Upper lobe of right lung (tissue), 1 donor: ENCODE results near the gene CFAP99. TPM values are rescaled to one million over a fixed set of nuclear protein-coding genes. Genes with fewer than 3 reads are reported as not detected.
"Not testable (repeated sequence)": the region's sequence is repeated elsewhere in the genome, so short reads cannot be mapped to it uniquely, and the experiment has no call there.

Source experiments
- ATAC-seq: fragments of 200-7000 bp; cut with Tn5 transposase; one replicate; pipeline ENCODE4 v1.9.1; 2020; ENCODE audit warnings: mild to moderate bottlenecking, moderate library complexity
- DNase-seq: peaks from one replicate; pipeline ENCODE4 v3.0.0-alpha.2; 2020
- H3K27ac ChIP-seq: fragments of 200-600 bp; one replicate; pipeline ENCODE4 v1.8.0; 2022
- H3K27me3 ChIP-seq: fragments of 200-600 bp; one replicate; pipeline ENCODE4 v1.8.0; 2022; ENCODE audit warnings: mild to moderate bottlenecking
- H3K36me3 ChIP-seq: fragments of 200-600 bp; one replicate; pipeline ENCODE4 v1.8.0; 2022
- H3K4me1 ChIP-seq: fragments of 200-600 bp; one replicate; pipeline ENCODE4 v1.8.0; 2022
- H3K4me3 ChIP-seq: fragments of 200-600 bp; one replicate; pipeline ENCODE4 v1.8.0; 2022; ENCODE audit warnings: mild to moderate bottlenecking
- H3K9me3 ChIP-seq: fragments of 200-600 bp; one replicate; pipeline ENCODE4 v1.8.0; 2022
- intact Hi-C: fragments of 100-400 bp; cut with DNase I; formaldehyde crosslinking; loops from one replicate; pipeline ENCODE4 v1.11.0; 2022
- total RNA-seq: library from RNA; stranded (reverse); fragmentation: NEBNext Ultra II Directional; extraction: Animal tissue kit (Norgen Biotek cat#: 25700); gene quantifications from one replicate; pipeline ENCODE4 v1.2.1, GENCODE V29; 2021
- TF ChIP-seq, protein P1 (sequence below): fragments of 200-600 bp; IDR thresholded peaks from one replicate; pipeline ENCODE4 v1.8.0; 2022; ENCODE audit warnings: antibody characterized with exemption
- donor health status: DM: no; HTN: yes; CAD: no; lungs with severe emphysema.

Gene CFAP99
- total RNA-seq, 1 donor from 2014 or later = not detected

GRCh38 chr4:2375427-2375826, 43.3 kb upstream of the CFAP99 start:
- no peaks in the 10 kb centered on the region for H3K27me3 ChIP-seq
- H3K4me1 ChIP-seq = no peaks in the 10 kb centered on the region
- H3K4me3 ChIP-seq = no peak overlapping the region
- H3K36me3 ChIP-seq = no peaks in the 10 kb centered on the region
- ATAC-seq = no peak
- no peaks in the 10 kb centered on the region for H3K9me3 ChIP-seq
- H3K27ac ChIP-seq = no peak overlapping the region
- intact Hi-C loops = no loop called here
- TF ChIP-seq, protein P1, sequence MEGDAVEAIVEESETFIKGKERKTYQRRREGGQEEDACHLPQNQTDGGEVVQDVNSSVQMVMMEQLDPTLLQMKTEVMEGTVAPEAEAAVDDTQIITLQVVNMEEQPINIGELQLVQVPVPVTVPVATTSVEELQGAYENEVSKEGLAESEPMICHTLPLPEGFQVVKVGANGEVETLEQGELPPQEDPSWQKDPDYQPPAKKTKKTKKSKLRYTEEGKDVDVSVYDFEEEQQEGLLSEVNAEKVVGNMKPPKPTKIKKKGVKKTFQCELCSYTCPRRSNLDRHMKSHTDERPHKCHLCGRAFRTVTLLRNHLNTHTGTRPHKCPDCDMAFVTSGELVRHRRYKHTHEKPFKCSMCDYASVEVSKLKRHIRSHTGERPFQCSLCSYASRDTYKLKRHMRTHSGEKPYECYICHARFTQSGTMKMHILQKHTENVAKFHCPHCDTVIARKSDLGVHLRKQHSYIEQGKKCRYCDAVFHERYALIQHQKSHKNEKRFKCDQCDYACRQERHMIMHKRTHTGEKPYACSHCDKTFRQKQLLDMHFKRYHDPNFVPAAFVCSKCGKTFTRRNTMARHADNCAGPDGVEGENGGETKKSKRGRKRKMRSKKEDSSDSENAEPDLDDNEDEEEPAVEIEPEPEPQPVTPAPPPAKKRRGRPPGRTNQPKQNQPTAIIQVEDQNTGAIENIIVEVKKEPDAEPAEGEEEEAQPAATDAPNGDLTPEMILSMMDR = no peak
- no peak for DNase-seq

DNA sequence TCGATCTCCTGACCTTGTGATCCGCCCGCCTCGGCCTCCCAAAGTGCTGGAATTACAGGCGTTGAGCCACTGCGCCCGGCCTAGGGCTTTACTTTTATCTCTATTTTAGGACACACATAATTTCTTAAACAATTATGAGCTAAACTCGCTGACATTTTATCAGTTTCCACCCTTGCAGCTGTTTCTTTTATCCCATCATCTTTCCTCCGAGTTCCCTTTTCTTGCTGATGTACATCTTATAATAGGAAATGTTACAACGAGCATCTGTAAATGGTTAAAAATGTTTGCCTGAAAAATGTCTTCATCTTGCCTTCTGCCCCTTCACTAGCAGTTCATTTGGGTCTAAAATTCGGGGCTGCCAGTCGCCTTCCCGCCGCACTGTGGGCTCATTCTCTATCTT, 41.5 kb upstream of the CFAP99 start:
- intact Hi-C loops = no loop called here
- Histone ChIP-seq H3K27ac (no peak overlapping the region), H3K4me3 (no peak overlapping the region), H3K27me3 (no peaks in the 10 kb centered on the region), H3K4me1 (no peaks in the 10 kb centered on the region), H3K9me3 (no peaks in the 10 kb centered on the region), H3K36me3 (no peaks in the 10 kb centered on the region)
- DNase-seq (no peak), ATAC-seq (no peak)
- TF ChIP-seq, protein P1 = no peak

DNA sequence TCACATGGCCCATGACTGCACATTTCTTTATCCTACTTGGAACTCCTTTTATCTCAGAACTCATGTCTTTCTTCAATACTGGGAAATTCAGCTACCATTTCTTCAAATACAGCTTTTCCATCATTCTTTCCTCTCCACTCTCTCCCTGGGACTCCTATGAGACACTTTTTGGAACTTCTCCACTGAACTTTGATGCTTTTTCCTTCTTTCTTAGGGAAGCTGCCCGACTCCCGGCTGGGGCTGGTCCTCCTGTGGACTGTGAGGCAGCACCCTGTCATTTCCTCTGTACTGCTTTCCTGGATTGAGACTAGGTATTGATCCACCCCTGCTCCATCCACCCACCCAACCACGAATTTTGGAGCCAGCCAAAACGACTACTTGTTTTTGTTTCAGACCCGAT, 40.4 kb upstream of the CFAP99 start:
- ATAC-seq (no peak), DNase-seq (no peak)
- Histone ChIP-seq H3K36me3 (no peaks in the 10 kb centered on the region), H3K27me3 (no peaks in the 10 kb centered on the region), H3K27ac (no peak overlapping the region), H3K4me1 (no peaks in the 10 kb centered on the region), H3K4me3 (no peak overlapping the region), H3K9me3 (no peaks in the 10 kb centered on the region)
- TF ChIP-seq, protein P1 = no peak
- intact Hi-C loops = no loop called here

- H3K4me3 ChIP-seq = no peak overlapping the region
- H3K9me3 ChIP-seq = no peaks in the 10 kb centered on the region
- ATAC-seq (no peak), DNase-seq (no peak)
- H3K4me1 ChIP-seq = no peaks in the 10 kb centered on the region
- no peaks in the 10 kb centered on the region for H3K27me3 ChIP-seq
- no peaks in the 10 kb centered on the region for H3K36me3 ChIP-seq
- H3K27ac ChIP-seq = no peak overlapping the region
- TF ChIP-seq, protein P1 = no peak
- intact Hi-C loops = no loop called here
Observed at GRCh38 chr4:2378898-2379297, 39.9 kb upstream of the CFAP99 start.

DNA sequence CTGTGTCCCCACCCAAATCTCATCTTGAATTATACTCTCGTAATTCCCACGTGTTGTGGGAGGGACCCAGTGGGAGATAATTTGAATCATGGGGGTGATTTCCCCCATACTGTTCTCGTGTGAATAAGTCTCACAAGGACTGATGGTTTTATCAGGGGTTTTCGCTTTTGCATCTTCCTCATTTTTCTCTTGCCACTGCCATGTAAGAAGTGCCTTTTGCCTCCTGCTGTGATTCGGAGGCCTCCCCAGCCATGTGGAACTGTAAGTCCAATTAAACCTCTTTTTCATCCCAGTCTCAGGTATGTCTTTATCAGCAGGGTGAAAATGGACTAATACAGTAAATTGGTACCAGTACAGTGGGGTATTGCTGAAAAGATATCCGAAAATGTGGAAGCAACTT, 38.2 kb upstream of the CFAP99 start:
- H3K4me1 ChIP-seq, H3K27me3 ChIP-seq, H3K4me3 ChIP-seq, H3K9me3 ChIP-seq, H3K36me3 ChIP-seq, H3K27ac ChIP-seq, DNase-seq, ATAC-seq, intact Hi-C loops: not testable (repeated sequence)

GRCh38 chr4:2382769-2383202, 36.0 kb upstream of the CFAP99 start:
- intact Hi-C loops, ATAC-seq: not testable (repeated sequence)

DNA sequence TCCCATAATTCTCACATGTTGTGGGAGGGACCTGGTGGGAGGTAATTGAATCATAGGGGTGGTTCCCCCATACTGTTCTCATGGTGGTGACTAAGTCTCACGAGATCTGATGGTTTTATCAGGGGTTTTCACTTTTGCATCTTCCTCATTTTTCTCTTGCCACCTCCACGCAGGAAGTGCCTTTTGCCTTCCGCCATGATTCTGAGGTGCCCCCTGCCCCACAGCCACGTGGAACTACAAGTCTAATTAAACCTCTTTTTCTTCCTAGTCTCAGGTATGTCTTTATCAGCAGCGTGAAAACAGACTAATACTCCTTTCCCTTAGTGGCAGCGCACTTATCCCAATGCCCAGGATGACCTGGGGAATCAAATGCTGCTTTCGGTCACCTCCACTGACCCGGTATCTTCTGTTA, 35.5 kb upstream of the CFAP99 start:
- H3K27ac ChIP-seq, DNase-seq, H3K4me3 ChIP-seq, H3K4me1 ChIP-seq, intact Hi-C loops, H3K36me3 ChIP-seq, H3K9me3 ChIP-seq, H3K27me3 ChIP-seq, ATAC-seq: not testable (repeated sequence)

More at GRCh38 chr4:2382769-2383202, 36.0 kb upstream of the CFAP99 start:
- H3K4me1 ChIP-seq, DNase-seq, H3K27me3 ChIP-seq, H3K9me3 ChIP-seq, H3K27ac ChIP-seq, H3K36me3 ChIP-seq: not testable (repeated sequence)
- peak overlapping the region; percentile 14 for H3K4me3 ChIP-seq
